Epithelial cell of esophagus (primary cell): Measurements from ENCODE around the gene RBFOX1.

Source experiments
- DNase-seq: peaks from one replicate; pipeline ENCODE4 v3.0.0; 2010; ENCODE audit warnings: low read depth
- H3K4me3 ChIP-seq: 2 replicates; pipeline ENCODE4 v1.5.1; 2011; ENCODE audit warnings: mild to moderate bottlenecking, low read length, control low read depth
- CTCF ChIP-seq: IDR thresholded peaks from 2 replicates; pipeline ENCODE4 v1.5.1; 2011; ENCODE audit warnings: low read depth, mild to moderate bottlenecking, low read length, control low read depth, inconsistent platforms; ENCODE audit not compliant: insufficient read depth; ENCODE audit errors: missing control alignments

The RBFOX1 gene

GRCh38 chr16:7303660-7304200, 28.9 kb upstream of the RBFOX1 start:
- no peak for DNase-seq
- H3K4me3 ChIP-seq, result no peak overlapping the region
- TF ChIP-seq CTCF, result no peak

GRCh38 chr16:7304279-7304678, 28.4 kb upstream of the RBFOX1 start:
- no peak for TF ChIP-seq CTCF
- DNase-seq, result no peak
- no peak overlapping the region for H3K4me3 ChIP-seq

GRCh38 chr16:7304958-7305357, 27.7 kb upstream of the RBFOX1 start:
- no peak for DNase-seq

GRCh38 chr16:7313170-7313569, 19.5 kb upstream of the RBFOX1 start:
- no peak for DNase-seq
- TF ChIP-seq CTCF, result no peak
- H3K4me3 ChIP-seq, result no peak overlapping the region

More at GRCh38 chr16:7304958-7305357, 27.7 kb upstream of the RBFOX1 start:
- no peak for TF ChIP-seq CTCF
- no peak overlapping the region for H3K4me3 ChIP-seq

- TF ChIP-seq CTCF, result no peak
- no peak overlapping the region for H3K4me3 ChIP-seq
These were observed 18.5 kb upstream of the RBFOX1 start for GRCh38 chr16:7314163-7314562.

GRCh38 chr16:7315813-7316212, 16.8 kb upstream of the RBFOX1 start:
- no peak for TF ChIP-seq CTCF
- H3K4me3 ChIP-seq, result no peak overlapping the region

More at GRCh38 chr16:7314163-7314562, 18.5 kb upstream of the RBFOX1 start:
- DNase-seq, result no peak

GRCh38 chr16:7316281-7316888, 16.3 kb upstream of the RBFOX1 start:
- no peak for TF ChIP-seq CTCF
- DNase-seq, result no peak
- no peak overlapping the region for H3K4me3 ChIP-seq

More at GRCh38 chr16:7315813-7316212, 16.8 kb upstream of the RBFOX1 start:
- DNase-seq, result no peak
